ENCODE results near the gene COL12A1. TPM values are rescaled to one million over a fixed set of nuclear protein-coding genes. Genes with fewer than 3 reads are reported as not detected.

The COL12A1 gene
- total and polyA plus RNA-seq, 2 donors (not counting 1 experiment from before 2014, with no cell fraction given) = not detected

DNA sequence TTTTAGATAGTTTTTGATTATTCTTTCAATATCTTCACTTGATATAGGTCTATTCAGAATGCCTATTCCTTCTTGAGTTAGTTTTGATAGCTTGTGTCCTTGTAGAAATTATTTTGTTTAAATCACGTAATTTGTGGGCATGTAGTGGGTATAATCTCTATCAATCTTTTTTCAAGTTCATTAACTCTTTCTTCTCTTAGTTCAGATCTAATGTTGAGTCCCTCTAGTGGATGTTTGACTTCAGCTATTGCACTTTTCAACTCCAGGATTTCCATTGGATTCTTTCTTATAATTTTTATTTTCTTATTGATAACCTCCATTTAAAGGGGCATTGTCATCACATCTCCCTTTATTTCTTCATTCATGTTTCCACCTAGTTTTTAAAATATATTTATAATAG, 135.6 kb downstream of the COL12A1 start:
- Histone ChIP-seq H3K9ac (ENCODE audit: low read length) (no peak overlapping the region), H3K27ac (ENCODE audit: low read length in 2 of 2) (no peak overlapping the region), H3K27me3 (replicated peaks in 1 of 4; ENCODE audit: control extremely low read depth in 1 of 4, control insufficient read depth in 3 of 4, insufficient read depth in 4 of 4, low read length in 3 of 4) (no peaks in the 10 kb centered on the region), H3K4me1 (ENCODE audit: control insufficient read depth in 2 of 2, insufficient read depth in 2 of 2, low read length in 2 of 2) (no peaks in the 10 kb centered on the region), H3K79me2 (ENCODE audit: control insufficient read depth, insufficient read depth, low read length) (no peaks in the 10 kb centered on the region), H4K20me1 (ENCODE audit: control insufficient read depth, insufficient read depth, low read length, poor library complexity, severe bottlenecking) (no peaks in the 10 kb centered on the region), H3K9me3 (ENCODE audit: control extremely low read depth in 1 of 3, control insufficient read depth in 2 of 3, insufficient read depth in 1 of 3, low read length in 2 of 3) (no peaks in the 10 kb centered on the region), H3K4me2 (replicated peaks; ENCODE audit: low read depth, low read length, poor library complexity, severe bottlenecking) (no peak overlapping the region), H2AFZ (ENCODE audit: insufficient read depth, low read depth, low read length, poor library complexity, severe bottlenecking) (no peak overlapping the region), H3K36me3 (replicated peaks in 1 of 2; ENCODE audit: control extremely low read depth in 1 of 2, control insufficient read depth in 1 of 2, extremely low read depth in 1 of 2, insufficient read depth in 2 of 2, low read length in 1 of 2) (no peaks in the 10 kb centered on the region), H3K4me3 (ENCODE audit: control extremely low read depth in 1 of 5, extremely low read depth in 1 of 5, insufficient read depth in 1 of 5, low read depth in 2 of 5, low read length in 4 of 5) (no peak overlapping the region)
- POLR2A ChIA-PET = no interaction called here
- Mint-ChIP-seq H3K27me3 (peaks cover 4% of the 10 kb centered on the region), H3K27ac (no peak overlapping the region), H3K4me3 (no peak overlapping the region), H3K4me1 (no peaks in the 10 kb centered on the region), H3K9me3 (ENCODE audit: insufficient read depth) (peaks cover 2% of the 10 kb centered on the region)
- DNase-seq (no peak), ATAC-seq (ENCODE audit: low read depth) (no peak)
- CTCF ChIA-PET = no interaction called here
- no CpG with 5 or more reads among the region's 1 CpG for WGBS (ENCODE audit: insufficient coverage)
- TF ChIP-seq, protein P1, sequence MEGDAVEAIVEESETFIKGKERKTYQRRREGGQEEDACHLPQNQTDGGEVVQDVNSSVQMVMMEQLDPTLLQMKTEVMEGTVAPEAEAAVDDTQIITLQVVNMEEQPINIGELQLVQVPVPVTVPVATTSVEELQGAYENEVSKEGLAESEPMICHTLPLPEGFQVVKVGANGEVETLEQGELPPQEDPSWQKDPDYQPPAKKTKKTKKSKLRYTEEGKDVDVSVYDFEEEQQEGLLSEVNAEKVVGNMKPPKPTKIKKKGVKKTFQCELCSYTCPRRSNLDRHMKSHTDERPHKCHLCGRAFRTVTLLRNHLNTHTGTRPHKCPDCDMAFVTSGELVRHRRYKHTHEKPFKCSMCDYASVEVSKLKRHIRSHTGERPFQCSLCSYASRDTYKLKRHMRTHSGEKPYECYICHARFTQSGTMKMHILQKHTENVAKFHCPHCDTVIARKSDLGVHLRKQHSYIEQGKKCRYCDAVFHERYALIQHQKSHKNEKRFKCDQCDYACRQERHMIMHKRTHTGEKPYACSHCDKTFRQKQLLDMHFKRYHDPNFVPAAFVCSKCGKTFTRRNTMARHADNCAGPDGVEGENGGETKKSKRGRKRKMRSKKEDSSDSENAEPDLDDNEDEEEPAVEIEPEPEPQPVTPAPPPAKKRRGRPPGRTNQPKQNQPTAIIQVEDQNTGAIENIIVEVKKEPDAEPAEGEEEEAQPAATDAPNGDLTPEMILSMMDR (IDR thresholded peaks at IDR 0.05) = no peak
- intact Hi-C loops (cut with micrococcal nuclease) = no loop called here

DNA sequence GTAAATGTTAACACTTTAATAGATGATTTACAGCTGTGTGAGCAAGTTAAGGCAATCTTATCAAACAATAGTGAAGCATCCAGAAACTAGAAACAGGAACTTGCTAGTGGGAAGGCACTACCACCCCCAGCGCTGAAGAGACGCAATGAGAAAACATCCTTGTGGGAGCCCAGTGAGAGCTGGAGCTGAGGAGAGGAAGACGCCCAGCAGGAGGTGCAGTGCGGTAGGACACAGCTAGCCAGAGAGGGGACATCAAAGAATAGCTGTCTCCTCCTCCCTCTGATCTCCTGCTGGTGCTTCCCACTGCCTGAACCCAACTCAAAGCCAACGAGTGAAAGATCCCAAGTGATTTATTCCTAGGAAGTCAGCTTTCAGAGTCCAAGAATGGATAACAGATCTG, 140.3 kb downstream of the COL12A1 start:
- intact Hi-C loops (cut with micrococcal nuclease) = no loop called here
- WGBS (ENCODE audit: insufficient coverage) = 49% methylated on average over 4 of the region's 5 CpGs
- no peaks in the 10 kb centered on the region for H4K20me1 ChIP-seq (ENCODE audit: control insufficient read depth, insufficient read depth, low read length, poor library complexity, severe bottlenecking)
- H3K9me3 Mint-ChIP-seq (ENCODE audit: insufficient read depth) = peaks cover 2% of the 10 kb centered on the region
- H3K4me2 ChIP-seq (replicated peaks; ENCODE audit: low read depth, low read length, poor library complexity, severe bottlenecking) = no peak overlapping the region
- POLR2A ChIA-PET = no interaction called here
- H2AFZ ChIP-seq (ENCODE audit: insufficient read depth, low read depth, low read length, poor library complexity, severe bottlenecking) = no peak overlapping the region
- H3K4me1 Mint-ChIP-seq = no peaks in the 10 kb centered on the region
- H3K4me3 Mint-ChIP-seq = no peak overlapping the region
- no peaks in the 10 kb centered on the region for H3K36me3 ChIP-seq (replicated peaks in 1 of 2; ENCODE audit: control extremely low read depth in 1 of 2, control insufficient read depth in 1 of 2, extremely low read depth in 1 of 2, insufficient read depth in 2 of 2, low read length in 1 of 2)
- H3K27ac Mint-ChIP-seq = no peak overlapping the region
- no peak overlapping the region for H3K27ac ChIP-seq (ENCODE audit: low read length in 2 of 2)
- CTCF ChIA-PET = no interaction called here
- DNase-seq (no peak), ATAC-seq (ENCODE audit: low read depth) (no peak)
- no peaks in the 10 kb centered on the region for H3K27me3 Mint-ChIP-seq
- no peak for TF ChIP-seq EZH2 (IDR thresholded peaks at IDR 0.05; ENCODE audit: borderline replicate concordance, insufficient read depth, low read depth, low read length, poor library complexity, severe bottlenecking)
- TF ChIP-seq, protein P1 (IDR thresholded peaks at IDR 0.05) = no peak
- H3K9me3 ChIP-seq (ENCODE audit: control extremely low read depth in 1 of 3, control insufficient read depth in 2 of 3, insufficient read depth in 1 of 3, low read length in 2 of 3) = no peaks in the 10 kb centered on the region
- H3K79me2 ChIP-seq (ENCODE audit: control insufficient read depth, insufficient read depth, low read length) = no peaks in the 10 kb centered on the region
- no peaks in the 10 kb centered on the region for H3K27me3 ChIP-seq (replicated peaks in 1 of 4; ENCODE audit: control extremely low read depth in 1 of 4, control insufficient read depth in 3 of 4, insufficient read depth in 4 of 4, low read length in 3 of 4)
- H3K9ac ChIP-seq (ENCODE audit: low read length) = no peak overlapping the region
- no peak overlapping the region for H3K4me3 ChIP-seq (ENCODE audit: control extremely low read depth in 1 of 5, extremely low read depth in 1 of 5, insufficient read depth in 1 of 5, low read depth in 2 of 5, low read length in 4 of 5)
- no peaks in the 10 kb centered on the region for H3K4me1 ChIP-seq (ENCODE audit: control insufficient read depth in 2 of 2, insufficient read depth in 2 of 2, low read length in 2 of 2)

Measured in B cell (primary cell).